A673 (cell line): ENCODE results near the gene ARHGAP21. TPM values are rescaled to one million over a fixed set of nuclear protein-coding genes. Genes with fewer than 3 reads are reported as not detected.

Experiments
- BruUV-seq: library from RNA; stranded (reverse); fragments of 400-500 nt; replicated peaks from 2 replicates; lab custom pipeline; 2021; lab: Mats Ljungman, UMichigan
- CTCF ChIA-PET: fragments of 300-600 bp; sonication (Branson Sonifier 250); formaldehyde crosslinking; loops from one replicate; lab custom pipeline; 2022; ENCODE audit warnings: antibody characterized with exemption; lab: Charles Lee
- POLR2A ChIA-PET: fragments of 300-600 bp; sonication (Branson Sonifier 250); formaldehyde crosslinking; loops from one replicate; lab custom pipeline; 2022; ENCODE audit warnings: antibody characterized with exemption; ENCODE audit not compliant: low non-redundant PET; lab: Charles Lee
- DNase-seq: peaks from one replicate; pipeline ENCODE4 v3.0.0-alpha.2; 2015; ENCODE audit warnings: low spot score
- H3K27ac ChIP-seq: fragments of 200-600 bp; sonication (generic); 2 replicates; pipeline ENCODE4 v1.5.1; 2016; ENCODE audit warnings: mixed run types, low read depth, mild to moderate bottlenecking, mixed read lengths, antibody characterized with exemption, low read length; ENCODE audit not compliant: poor library complexity, severe bottlenecking
- H3K27me3 ChIP-seq: fragments of 200-600 bp; sonication (generic); replicated peaks from 2 replicates; pipeline ENCODE4 v1.6.1; 2017; ENCODE audit warnings: mixed run types, low read depth, mild to moderate bottlenecking, mixed read lengths, antibody characterized with exemption, low read length; ENCODE audit not compliant: insufficient read depth, poor library complexity
- H3K36me3 ChIP-seq: fragments of 200-600 bp; sonication (generic); 2 replicates; pipeline ENCODE4 v1.6.1; 2016; ENCODE audit warnings: mixed run types, mild to moderate bottlenecking, mixed read lengths, antibody characterized with exemption, low read length; ENCODE audit not compliant: insufficient read depth, poor library complexity, severe bottlenecking
- H3K4me1 ChIP-seq: fragments of 200-600 bp; sonication (generic); 2 replicates; pipeline ENCODE4 v1.6.1; 2017; ENCODE audit warnings: mixed run types, mild to moderate bottlenecking, mixed read lengths, antibody characterized with exemption, low read length; ENCODE audit not compliant: insufficient read depth, poor library complexity, severe bottlenecking
- H3K4me3 ChIP-seq: fragments of 200-600 bp; sonication (generic); 2 replicates; pipeline ENCODE4 v1.5.1; 2016; ENCODE audit warnings: low read depth, mixed run types, mild to moderate bottlenecking, mixed read lengths, low read length; ENCODE audit not compliant: poor library complexity, severe bottlenecking
- H3K9me3 ChIP-seq: fragments of 200-600 bp; sonication (generic); 2 replicates; pipeline ENCODE4 v1.6.1; 2016; ENCODE audit warnings: mixed run types, low read depth, mild to moderate bottlenecking, mixed read lengths, antibody characterized with exemption, low read length; ENCODE audit not compliant: poor library complexity, severe bottlenecking
- CTCF ChIP-seq: fragments of 300-800, 200-600 bp; sonication (generic); conservative IDR thresholded peaks from 2 replicates; pipeline ENCODE4 v1.5.1; 2017; ENCODE audit warnings: low read depth, mild to moderate bottlenecking, antibody characterized with exemption, low read length, moderate library complexity, mixed read lengths
- EZH2 ChIP-seq: fragments of 200-600 bp; sonication (generic); IDR thresholded peaks from 2 replicates; pipeline ENCODE4 v1.6.1; 2017; ENCODE audit warnings: borderline replicate concordance, low read depth, mild to moderate bottlenecking, mixed read lengths, antibody characterized with exemption, low read length; ENCODE audit not compliant: poor library complexity, severe bottlenecking
- intact Hi-C: fragments of 100-400 bp; cut with micrococcal nuclease; formaldehyde crosslinking; loops from one replicate; pipeline ENCODE4 v1.10.0; 2022; ENCODE audit not compliant: unreplicated experiment
- total RNA-seq: library from RNA; stranded (reverse); gene quantifications from 2 replicates; pipeline ENCODE4 v1.2.3, GENCODE V29; 2021

The ARHGAP21 gene
- total RNA-seq, 1 experiment from 2014 or later = 68.6 TPM

GRCh38 chr10:24678757-24679156, 44.9 kb downstream of the ARHGAP21 start:
- Histone ChIP-seq H3K36me3 (no peaks in the 10 kb centered on the region), H3K27ac (no peak overlapping the region), H3K9me3 (peaks cover 8% of the 10 kb centered on the region), H3K4me3 (no peak overlapping the region), H3K27me3 (no peaks in the 10 kb centered on the region), H3K4me1 (peaks cover 20% of the 10 kb centered on the region)
- POLR2A ChIA-PET = no interaction called here
- CTCF ChIA-PET = no interaction called here
- BruUV-seq = no TSS peak
- TF ChIP-seq EZH2 (no peak), CTCF (no peak)
- no peak for DNase-seq
- intact Hi-C loops = no loop called here

- intact Hi-C loops = no loop called here
- ChIA-PET POLR2A (no interaction called here), CTCF (no interaction called here)
- DNase-seq = no peak
- no peak overlapping the region for H3K27ac ChIP-seq
- BruUV-seq = no TSS peak
- TF ChIP-seq CTCF = no peak
- TF ChIP-seq EZH2 = no peak
- H3K27me3 ChIP-seq = no peaks in the 10 kb centered on the region
- no peak overlapping the region for H3K4me3 ChIP-seq
- H3K9me3 ChIP-seq = peaks cover 8% of the 10 kb centered on the region
- no peaks in the 10 kb centered on the region for H3K4me1 ChIP-seq
- H3K36me3 ChIP-seq = no peaks in the 10 kb centered on the region
These were observed 48.6 kb downstream of the ARHGAP21 start for GRCh38 chr10:24674892-24675632.

GRCh38 chr10:24670964-24671670, 52.6 kb downstream of the ARHGAP21 start:
- BruUV-seq = no TSS peak
- no peak overlapping the region for H3K4me3 ChIP-seq
- POLR2A ChIA-PET = interaction anchor here (0.5 to 0.6 kb wide), 2 partner anchors 50 to 342 kb away, joined by 3 to 4 read pairs; no protein-coding TSS in a partner anchor

More at GRCh38 chr10:24670964-24671670, 52.6 kb downstream of the ARHGAP21 start:
- TF ChIP-seq CTCF (no peak), EZH2 (no peak)
- intact Hi-C loops = no loop called here
- H3K4me1 ChIP-seq = no peaks in the 10 kb centered on the region
- CTCF ChIA-PET = no interaction called here
- no peak overlapping the region for H3K27ac ChIP-seq
- H3K27me3 ChIP-seq = no peaks in the 10 kb centered on the region
- DNase-seq = no peak
- peaks cover 8% of the 10 kb centered on the region for H3K36me3 ChIP-seq
- H3K9me3 ChIP-seq = no peaks in the 10 kb centered on the region
